Measurements from ENCODE around the gene GRHL3. TPM values are rescaled to one million over a fixed set of nuclear protein-coding genes. Genes with fewer than 3 reads are reported as not detected.

Gene GRHL3
- total RNA-seq, 4 donors from 2014 or later = not detected

- TF ChIP-seq POLR2A (IDR thresholded peaks at IDR 0.05) = no peak
- TF ChIP-seq, protein P1, sequence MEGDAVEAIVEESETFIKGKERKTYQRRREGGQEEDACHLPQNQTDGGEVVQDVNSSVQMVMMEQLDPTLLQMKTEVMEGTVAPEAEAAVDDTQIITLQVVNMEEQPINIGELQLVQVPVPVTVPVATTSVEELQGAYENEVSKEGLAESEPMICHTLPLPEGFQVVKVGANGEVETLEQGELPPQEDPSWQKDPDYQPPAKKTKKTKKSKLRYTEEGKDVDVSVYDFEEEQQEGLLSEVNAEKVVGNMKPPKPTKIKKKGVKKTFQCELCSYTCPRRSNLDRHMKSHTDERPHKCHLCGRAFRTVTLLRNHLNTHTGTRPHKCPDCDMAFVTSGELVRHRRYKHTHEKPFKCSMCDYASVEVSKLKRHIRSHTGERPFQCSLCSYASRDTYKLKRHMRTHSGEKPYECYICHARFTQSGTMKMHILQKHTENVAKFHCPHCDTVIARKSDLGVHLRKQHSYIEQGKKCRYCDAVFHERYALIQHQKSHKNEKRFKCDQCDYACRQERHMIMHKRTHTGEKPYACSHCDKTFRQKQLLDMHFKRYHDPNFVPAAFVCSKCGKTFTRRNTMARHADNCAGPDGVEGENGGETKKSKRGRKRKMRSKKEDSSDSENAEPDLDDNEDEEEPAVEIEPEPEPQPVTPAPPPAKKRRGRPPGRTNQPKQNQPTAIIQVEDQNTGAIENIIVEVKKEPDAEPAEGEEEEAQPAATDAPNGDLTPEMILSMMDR (IDR thresholded peaks at IDR 0.05) = no peak
- no peak for TF ChIP-seq EP300 (IDR thresholded peaks at IDR 0.05)
- H3K9me3 ChIP-seq = no peaks in the 10 kb centered on the region
- DNase-seq (ENCODE audit: low spot score in 2 of 2) = no peak
- no peak overlapping the region for H3K27ac ChIP-seq
- H3K4me3 ChIP-seq = no peak overlapping the region
- WGBS, 2 donors = 90 to 97% methylated on average over 4 of the region's 4 CpGs
- H3K36me3 ChIP-seq = peaks cover 0 to 14% (median 0%) of the 10 kb centered on the region in 3 donors
- no peaks in the 10 kb centered on the region for H3K4me1 ChIP-seq
- H3K27me3 ChIP-seq = no peaks in the 10 kb centered on the region
Measured at GRCh38 chr1:24353292-24353891, 34.2 kb downstream of the GRHL3 start.

- no peaks in the 10 kb centered on the region for H3K4me1 ChIP-seq
- H3K27me3 ChIP-seq = no peaks in the 10 kb centered on the region
- no peak for DNase-seq (ENCODE audit: low spot score in 2 of 2)
- H3K27ac ChIP-seq = no peak overlapping the region
- H3K4me3 ChIP-seq = no peak overlapping the region
- H3K36me3 ChIP-seq = peaks cover 0 to 32% (median 0%) of the 10 kb centered on the region in 3 donors
- no peaks in the 10 kb centered on the region for H3K9me3 ChIP-seq
- TF ChIP-seq EP300 (IDR thresholded peaks at IDR 0.05) = no peak
- TF ChIP-seq, protein P1 (IDR thresholded peaks at IDR 0.05) = no peak
- TF ChIP-seq POLR2A (IDR thresholded peaks at IDR 0.05) = no peak
- 69 to 71% methylated on average over 3 of the region's 3 CpGs for WGBS, 2 donors
Measured at GRCh38 chr1:24355466-24355865, 36.3 kb downstream of the GRHL3 start.

GRCh38 chr1:24357038-24357437 is 37.9 kb downstream of the GRHL3 start:
- Histone ChIP-seq H3K9me3 (no peaks in the 10 kb centered on the region), H3K4me3 (no peak overlapping the region), H3K4me1 (no peaks in the 10 kb centered on the region), H3K27ac (no peak overlapping the region), H3K27me3 (no peaks in the 10 kb centered on the region), H3K36me3 (peaks cover 0 to 32% (median 0%) of the 10 kb centered on the region in 3 donors)
- DNase-seq (ENCODE audit: low spot score in 2 of 2) = no peak
- WGBS, 2 donors = 83 to 92% methylated on average over 7 of the region's 7 CpGs
- TF ChIP-seq EP300 (IDR thresholded peaks at IDR 0.05) (no peak), POLR2A (IDR thresholded peaks at IDR 0.05) (no peak)
- TF ChIP-seq, protein P1 (IDR thresholded peaks at IDR 0.05) = no peak

DNA sequence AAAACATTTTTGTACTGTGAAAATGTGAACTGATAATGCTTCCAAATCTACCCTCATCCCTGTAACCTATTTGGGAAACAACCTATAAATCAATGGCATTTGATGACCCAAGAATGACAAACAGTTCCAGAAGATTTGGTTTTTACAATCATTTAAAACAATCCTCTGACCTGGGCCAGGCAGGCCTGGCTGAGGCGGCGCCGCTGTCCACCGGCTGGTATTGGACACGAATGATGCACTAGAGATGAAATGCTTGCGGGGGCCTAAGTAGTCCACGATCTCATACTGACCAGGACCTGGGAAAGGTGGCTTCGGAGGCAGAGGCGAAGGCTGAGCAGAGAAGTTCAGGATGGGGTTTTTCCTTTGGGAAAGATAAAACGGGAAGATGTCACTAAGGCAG is 41.5 kb downstream of the GRHL3 start:
- Histone ChIP-seq H3K4me1 (peaks cover 0 to 8% (median 0%) of the 10 kb centered on the region in 4 donors), H3K27ac (no peak overlapping the region), H3K4me3 (no peak overlapping the region), H3K27me3 (no peaks in the 10 kb centered on the region), H3K9me3 (no peaks in the 10 kb centered on the region), H3K36me3 (peaks cover 0 to 32% (median 0%) of the 10 kb centered on the region in 3 donors)
- WGBS, 2 donors = 93 to 95% methylated on average over 10 of the region's 10 CpGs
- no peak for DNase-seq (ENCODE audit: low spot score in 2 of 2)
- TF ChIP-seq POLR2A (IDR thresholded peaks at IDR 0.05) = no peak
- TF ChIP-seq EP300 (IDR thresholded peaks at IDR 0.05) = no peak

DNA sequence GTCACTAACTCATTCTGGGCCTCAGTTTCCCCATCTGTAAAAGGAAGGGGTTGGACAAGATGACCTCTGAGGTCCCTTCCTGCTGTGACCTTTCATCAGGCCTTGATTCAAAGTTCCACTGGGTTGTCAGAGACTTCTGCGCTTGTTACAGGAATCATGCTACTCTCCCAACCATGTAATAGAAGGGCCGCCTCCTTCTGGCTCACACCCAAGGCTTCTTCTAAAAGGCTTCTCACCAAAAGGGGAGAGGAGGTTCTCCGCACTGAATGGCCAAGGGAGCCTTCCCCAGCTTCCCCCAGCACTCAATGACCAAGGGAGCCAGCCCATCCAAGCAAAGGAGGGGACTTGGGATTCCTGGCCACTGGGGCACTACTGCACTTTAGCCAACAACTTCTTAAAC is 42.7 kb downstream of the GRHL3 start:
- DNase-seq (ENCODE audit: low spot score in 2 of 2) = no peak
- Histone ChIP-seq H3K27me3 (no peaks in the 10 kb centered on the region), H3K27ac (no peak overlapping the region), H3K9me3 (no peaks in the 10 kb centered on the region), H3K36me3 (peaks cover 0 to 32% (median 0%) of the 10 kb centered on the region in 3 donors), H3K4me1 (peaks cover 0 to 8% (median 0%) of the 10 kb centered on the region in 4 donors), H3K4me3 (no peak overlapping the region)
- WGBS, 2 donors = 96 to 100% methylated on average over 3 of the region's 3 CpGs
- TF ChIP-seq, protein P1 (IDR thresholded peaks at IDR 0.05) = no peak
- no peak for TF ChIP-seq POLR2A (IDR thresholded peaks at IDR 0.05)

Data from tibial nerve (tissue), 4 donors.